HT-29 (cell line): ENCODE measurements around the gene SLC25A27. TPM values are rescaled to one million over a fixed set of nuclear protein-coding genes. Genes with fewer than 3 reads are reported as not detected.
"Not testable (repeated sequence)": the region's sequence is repeated elsewhere in the genome, so short reads cannot be mapped to it uniquely, and the experiment has no call there.

Experiments used
- DNase-seq: peaks from one replicate; pipeline ENCODE4 v3.0.0-alpha.2; 2015; ENCODE audit warnings: low spot score
- total RNA-seq: library from RNA; depleted of rRNA; stranded (reverse); fragments of >200 nt; shearing (Covaris generic); gene quantifications from 2 replicates; pipeline ENCODE4 v1.2.3, GENCODE V29; 2014; rRNA removed

SLC25A27 gene, protein sequence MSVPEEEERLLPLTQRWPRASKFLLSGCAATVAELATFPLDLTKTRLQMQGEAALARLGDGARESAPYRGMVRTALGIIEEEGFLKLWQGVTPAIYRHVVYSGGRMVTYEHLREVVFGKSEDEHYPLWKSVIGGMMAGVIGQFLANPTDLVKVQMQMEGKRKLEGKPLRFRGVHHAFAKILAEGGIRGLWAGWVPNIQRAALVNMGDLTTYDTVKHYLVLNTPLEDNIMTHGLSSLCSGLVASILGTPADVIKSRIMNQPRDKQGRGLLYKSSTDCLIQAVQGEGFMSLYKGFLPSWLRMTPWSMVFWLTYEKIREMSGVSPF
- total RNA-seq: 4.6 and 5.8 TPM in 2 replicates

DNA sequence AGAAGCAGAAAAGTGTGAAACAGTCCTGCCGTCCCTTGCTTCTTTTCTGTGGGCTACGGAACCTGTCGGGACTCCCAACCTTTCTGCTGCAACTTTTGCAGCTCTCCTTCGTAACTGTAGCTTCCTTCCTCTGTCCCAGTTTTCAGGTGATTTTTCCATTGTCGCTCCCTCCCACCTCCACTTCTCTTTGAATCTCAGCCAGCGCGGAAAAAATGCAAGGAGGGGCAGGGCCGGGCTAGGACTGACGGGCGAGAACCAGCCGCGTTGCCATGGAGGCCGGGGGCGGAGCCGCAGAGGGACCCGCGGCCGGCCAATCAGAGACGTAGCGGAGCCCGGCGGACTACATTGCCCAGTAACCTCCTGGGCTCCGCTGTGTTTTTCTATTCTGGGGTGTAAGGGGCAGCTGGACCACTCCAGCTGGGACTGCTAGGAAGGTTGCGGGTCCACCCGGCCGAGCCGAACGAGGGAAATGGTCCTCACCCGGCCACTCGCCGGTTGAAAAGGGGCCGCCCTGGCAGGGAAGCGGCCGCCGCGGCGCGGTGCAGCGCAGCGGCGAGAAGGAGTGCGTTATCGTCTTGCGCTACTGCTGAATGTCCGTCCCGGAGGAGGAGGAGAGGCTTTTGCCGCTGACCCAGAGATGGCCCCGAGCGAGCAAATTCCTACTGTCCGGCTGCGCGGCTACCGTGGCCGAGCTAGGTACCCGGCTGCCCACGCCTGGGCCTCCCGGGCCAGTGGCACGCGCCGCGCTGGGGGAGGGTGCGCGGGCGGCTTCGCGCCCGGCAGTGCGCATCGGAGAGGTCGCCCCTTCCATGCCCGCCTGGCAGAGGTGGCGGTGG lies at the start of gene SLC25A27, which contains the start of gene CYP39A1:
Gene SLC25A27 (plus strand): TSS at position 373 of the 836 bp plus-strand sequence. CDS start 218 bp downstream, at position 591.
Gene CYP39A1 (minus strand): TSS at position 216 of the 836 bp plus-strand sequence. CDS start 236 bp downstream, outside the sequence.
- peak; percentile 96 for DNase-seq

DNA sequence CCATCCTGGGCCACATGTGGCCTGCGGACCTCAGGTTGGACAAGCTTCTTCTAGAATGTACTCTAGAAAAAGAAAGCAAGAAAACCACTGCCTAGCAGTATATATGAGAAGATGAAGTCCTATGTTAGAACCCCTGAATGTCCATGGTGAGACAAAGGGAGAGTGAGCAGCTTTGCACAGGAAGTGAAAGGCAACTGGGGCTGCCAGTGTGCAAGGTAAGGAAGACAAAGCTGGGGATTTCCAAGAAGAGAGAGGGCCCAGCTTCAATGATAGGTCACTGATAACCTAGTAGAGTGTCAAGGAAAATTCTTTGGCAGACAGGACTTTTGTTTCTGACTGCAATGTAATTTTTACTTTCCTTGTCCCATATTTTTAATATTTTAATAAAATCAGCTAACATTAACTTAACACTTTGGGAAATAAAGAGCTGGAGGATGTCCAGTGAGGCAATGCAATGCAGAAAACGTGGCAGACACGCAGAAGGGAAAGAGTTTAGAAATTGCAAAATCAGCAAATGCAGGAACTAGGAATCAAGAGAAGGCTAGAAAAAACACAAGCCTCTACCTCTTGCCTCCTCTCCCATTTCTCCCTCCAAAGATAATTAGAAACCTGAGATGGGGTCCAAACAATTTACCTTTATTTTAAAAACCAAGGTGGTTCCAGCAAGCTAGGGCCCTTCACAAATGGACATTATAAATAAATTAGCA lies 47.5 kb upstream of the SLC25A27 start:
- no peak for DNase-seq

DNA sequence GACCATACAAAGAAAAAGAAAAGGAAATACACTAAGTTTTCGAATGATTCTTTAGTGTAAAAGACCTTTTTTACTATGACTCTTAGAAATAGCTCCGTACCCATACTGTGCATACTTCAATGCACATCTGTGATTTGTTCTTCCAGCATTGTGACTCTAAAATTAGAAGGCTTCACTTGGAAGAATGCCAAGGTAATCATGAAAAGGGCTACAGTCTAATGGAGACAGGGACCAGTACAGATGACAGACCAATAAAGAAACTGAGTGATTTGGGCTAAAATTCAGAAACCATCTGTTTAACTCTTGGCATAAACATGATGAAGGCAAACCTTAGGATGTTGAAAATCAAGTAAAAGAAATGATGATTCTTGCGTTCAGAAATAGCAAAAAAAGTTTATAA lies 46.4 kb upstream of the SLC25A27 start:
- DNase-seq: no peak

DNA sequence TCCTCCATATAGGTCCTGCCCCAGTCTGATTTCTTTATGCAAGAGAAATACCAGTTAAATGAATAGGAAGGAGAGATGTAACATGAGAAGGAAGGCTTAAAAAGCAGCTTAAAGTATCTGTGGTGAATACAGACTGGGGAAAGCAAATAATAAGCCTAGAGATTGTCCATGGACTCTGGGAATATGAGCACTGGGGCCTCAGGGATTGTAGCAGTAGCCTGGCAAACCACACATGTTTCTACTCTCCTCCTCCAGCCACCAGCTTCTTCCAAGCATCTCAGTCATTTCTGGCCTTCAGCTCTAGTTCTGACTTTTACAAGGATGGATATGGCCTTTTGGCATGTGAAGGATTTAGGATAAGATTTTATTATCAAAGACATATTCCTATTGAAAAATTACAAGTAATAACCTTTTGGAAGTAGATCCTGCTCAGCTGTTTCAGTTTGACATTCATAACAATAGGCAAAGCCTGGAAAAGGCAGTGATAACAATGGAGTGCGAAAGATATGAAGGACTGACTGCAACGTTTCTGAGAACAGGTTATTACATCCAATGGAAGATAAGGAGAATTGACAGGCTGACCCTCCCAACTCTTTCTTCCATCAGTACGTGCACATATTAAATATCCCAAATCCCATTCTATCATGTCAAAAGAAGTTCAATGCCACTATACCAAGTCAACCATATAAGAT lies 41.8 kb upstream of the SLC25A27 start:
- DNase-seq: no peak

DNA sequence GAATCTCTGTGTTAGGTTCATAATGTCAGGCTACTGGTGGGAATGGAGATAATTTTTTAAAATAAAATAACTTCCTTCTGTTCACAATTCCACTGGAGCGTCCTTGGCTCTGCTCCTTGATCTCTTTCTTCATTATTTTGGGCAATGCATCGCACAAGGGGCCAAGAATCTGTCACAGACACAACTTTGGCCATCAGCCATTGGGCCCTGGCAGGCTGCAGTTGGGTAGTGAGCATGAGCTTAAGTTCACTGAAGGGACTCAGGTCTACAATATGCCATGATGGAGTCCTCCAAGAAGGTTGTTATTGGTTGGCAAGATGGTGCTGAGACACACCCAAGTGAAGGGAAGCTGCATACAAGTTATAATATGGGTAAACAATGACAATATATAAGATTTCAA lies 40.1 kb upstream of the SLC25A27 start:
- no peak for DNase-seq

DNA sequence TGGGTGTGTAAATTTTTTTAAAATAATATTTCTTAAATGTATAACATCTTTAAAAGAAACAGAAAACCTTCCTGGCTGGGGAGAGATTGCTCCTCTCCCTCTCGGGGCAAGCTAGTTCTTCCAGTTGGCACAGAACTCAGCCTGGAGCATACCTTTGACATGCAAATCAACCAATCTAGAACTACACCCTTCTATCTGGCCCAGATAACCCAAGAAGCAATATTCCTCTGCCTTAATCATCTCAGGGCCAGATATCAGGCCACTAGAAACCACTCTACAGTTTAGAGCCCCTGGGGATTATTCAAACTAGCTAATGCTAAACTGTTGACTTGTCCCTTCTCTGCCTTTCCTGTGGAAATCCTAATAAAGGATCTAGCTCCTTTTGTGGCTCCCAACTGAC lies 34.0 kb upstream of the SLC25A27 start:
- DNase-seq: no peak

DNA sequence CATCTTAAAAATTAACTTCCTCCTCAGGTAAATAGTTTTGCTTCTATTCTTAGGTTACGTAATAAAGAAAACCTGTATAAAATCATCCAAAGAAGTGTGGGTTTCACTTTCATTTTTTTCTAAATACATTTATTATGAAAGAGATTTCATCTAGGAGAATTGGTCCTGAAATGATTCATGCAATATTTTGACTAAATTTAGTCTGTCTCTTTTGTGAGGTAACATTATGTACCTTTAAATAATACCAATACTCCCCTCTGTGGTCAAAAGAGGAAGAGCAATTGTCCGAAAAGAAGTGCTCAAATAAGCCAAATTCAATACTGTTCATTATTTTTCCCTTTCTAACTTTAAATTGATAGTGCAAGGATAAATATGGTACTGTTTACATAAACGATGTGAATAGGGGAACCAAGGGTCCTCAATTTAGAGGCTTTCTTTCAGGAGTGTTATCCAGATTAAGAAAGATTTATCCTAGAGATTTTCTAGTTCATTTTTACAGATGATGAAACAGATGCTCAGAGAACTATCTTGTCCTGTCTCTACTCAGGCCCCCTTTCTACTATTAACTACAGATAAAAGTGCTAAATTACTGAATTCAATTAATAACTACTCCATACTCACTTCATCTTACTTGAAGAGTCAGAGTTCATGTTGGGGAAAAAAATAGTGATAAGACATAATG lies 26.4 kb upstream of the SLC25A27 start:
- peak; percentile 55 for DNase-seq

DNA sequence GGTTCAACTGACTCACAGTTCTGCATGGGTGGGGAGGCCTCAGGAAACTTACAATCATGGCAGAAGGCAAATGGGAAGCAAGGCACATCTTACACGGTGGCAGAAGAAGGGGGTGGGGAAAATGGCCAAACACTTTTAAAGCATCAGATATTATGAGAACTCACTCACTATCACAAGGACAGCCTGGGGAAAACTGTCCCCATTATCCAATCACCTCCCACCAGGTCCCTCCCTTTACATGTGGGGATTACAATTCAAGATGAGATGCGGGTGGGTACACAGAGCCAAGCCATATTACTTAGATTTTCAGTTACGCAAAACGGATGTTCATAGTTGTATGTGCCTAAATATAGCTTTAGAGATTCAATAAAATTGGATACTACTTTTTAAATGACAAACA lies 25.8 kb upstream of the SLC25A27 start:
- no peak for DNase-seq

DNA sequence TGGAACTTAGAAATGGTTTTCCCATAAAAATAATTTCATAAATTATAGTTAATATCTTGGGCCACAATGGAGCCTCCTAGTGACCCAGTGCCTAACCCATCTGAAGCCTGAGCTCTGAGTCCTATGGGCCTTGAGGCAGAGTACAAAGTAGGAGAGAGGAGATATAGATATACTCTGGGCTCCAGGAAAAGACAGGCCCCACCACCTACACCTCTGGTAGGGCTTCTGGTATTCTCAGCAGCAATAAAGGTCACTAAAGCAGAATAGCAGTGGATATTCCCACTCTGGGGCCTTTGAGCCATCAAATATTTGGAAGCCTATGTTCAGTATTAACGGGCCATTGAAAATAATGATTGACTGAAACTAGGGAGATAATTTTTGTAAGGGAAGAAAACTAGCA lies 24.3 kb upstream of the SLC25A27 start:
- DNase-seq: no peak

DNA sequence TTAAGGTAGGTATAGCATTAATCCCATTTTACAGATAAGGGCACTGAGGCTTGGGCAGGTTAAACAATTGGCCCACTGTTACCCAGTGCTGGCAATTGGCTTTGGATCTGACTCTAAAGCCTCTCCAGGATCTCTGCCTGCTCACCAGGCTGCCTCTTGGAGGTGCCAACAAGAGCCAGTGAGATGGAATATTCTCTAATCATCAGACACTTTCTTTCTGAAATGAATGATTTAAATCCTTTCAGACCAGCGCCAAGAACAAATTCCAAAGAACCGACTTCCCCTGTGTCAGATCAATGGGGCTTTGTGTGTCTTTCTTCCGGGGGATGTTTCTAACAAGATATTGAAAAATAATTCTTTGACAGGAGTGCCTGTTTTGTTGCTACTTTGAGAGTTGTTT lies 23.8 kb upstream of the SLC25A27 start:
- DNase-seq: no peak

DNA sequence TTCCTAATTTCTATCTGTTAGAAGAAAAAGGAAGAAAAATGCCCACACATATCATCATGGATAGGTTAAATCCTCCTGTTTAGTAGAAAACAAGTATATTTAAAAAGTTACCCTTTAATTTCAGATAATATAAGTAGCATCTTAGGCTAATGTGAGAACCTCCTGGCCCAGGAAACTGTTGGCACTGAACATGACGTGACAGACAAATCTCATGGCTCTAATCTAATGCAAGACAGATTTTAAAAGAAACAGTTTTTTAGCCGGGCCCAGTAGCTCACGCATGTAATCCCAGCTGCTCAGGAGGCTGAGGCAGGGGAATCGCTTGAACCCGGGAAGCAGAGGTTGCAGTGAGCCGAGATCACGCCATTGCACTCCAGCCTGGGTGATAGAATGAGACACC lies 23.1 kb upstream of the SLC25A27 start:
- DNase-seq: no peak

DNA sequence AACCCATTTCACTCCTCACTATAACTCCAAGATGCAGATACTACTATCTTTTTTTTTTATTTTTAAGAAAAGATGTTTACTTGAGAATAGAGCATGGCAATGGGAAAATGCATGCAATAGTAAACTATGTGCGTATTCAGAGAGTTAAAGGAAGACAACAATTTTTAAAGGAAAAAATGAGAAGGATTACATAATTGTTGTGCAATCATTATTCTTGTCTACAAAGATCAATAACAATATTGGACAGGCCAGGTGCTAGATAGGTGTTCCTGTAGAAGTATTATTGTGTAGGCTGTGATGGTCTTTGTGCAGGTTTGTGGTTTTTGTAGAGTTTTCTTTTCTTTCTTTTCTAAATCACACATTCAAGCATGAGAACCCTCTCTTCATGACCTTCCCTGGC lies 20.7 kb upstream of the SLC25A27 start:
- DNase-seq: no peak

DNA sequence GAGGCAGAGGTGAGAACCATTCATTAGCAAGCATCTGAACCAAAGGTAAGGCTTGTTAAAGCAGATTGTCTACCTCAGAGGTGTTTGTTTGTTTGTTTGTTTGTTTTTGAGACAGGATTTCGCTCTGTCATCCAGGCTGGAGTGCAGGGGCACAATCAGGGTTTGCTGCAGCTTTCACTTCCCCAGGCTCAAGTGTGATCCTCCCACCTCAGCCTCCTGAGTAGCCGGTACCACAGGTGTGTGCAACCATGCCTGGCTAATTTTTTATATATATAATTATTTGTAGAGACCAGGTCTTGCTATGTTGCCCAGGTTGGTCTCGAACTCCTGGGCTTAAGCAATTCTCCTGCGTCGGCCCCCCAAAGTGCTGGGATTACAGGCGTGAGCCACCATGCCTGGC lies 17.3 kb upstream of the SLC25A27 start:
- DNase-seq: no peak

DNA sequence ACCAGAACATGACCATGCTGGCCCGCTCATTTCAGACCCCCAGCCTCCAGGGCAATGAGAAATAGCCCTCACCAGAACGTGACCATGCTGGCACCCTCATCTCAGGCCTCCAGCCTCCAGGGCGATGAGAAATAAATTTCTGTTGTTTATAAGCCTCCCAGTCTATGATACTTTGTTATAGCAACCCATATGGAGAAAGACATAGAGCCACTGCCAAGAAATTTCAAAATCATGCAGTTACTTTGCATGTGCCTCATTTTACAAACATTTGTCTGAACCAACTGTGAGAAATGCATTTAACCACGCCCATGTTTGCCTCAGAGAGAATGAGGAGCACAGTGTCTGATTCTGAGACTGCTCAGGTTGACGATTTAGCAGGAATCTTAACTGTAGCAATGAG lies 15.6 kb upstream of the SLC25A27 start:
- DNase-seq: no peak

DNA sequence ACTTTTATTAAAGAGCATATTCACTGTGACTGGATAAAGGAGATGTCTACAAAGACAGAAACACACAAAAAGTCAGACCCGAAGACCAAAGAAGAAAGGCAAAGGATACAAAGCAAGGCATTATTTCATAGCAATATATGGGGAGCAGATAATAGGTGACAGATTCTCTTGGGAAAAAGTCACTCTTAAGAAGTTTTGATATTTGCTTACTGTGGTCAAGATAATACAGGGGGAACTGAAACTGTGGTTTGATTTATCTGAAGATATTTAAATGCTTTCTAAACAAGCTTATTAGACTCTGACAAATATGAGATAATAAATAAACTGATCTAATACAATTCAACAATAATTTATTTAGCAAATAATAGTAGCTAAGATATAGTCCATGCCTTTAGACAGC lies 14.8 kb upstream of the SLC25A27 start:
- no peak for DNase-seq

DNA sequence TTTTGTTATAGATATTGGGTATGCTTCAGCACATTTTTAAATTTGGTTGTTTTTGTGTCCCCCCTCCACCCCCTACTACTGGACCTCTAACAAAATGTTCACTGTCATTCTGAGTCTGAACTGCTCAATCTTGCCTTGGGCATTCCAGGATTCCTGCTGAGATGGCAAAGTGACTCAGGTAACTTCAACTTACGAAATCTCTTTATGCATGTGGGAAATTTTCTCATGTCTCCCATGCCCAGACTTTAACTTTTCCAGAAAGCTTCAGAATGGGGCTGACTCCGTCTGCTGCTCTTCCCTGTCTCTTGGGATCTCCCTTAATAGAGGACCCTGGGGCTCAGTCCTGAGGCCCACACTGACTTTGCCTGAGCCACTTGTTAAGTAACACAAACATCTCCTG lies 14.1 kb upstream of the SLC25A27 start:
- DNase-seq: no peak

DNA sequence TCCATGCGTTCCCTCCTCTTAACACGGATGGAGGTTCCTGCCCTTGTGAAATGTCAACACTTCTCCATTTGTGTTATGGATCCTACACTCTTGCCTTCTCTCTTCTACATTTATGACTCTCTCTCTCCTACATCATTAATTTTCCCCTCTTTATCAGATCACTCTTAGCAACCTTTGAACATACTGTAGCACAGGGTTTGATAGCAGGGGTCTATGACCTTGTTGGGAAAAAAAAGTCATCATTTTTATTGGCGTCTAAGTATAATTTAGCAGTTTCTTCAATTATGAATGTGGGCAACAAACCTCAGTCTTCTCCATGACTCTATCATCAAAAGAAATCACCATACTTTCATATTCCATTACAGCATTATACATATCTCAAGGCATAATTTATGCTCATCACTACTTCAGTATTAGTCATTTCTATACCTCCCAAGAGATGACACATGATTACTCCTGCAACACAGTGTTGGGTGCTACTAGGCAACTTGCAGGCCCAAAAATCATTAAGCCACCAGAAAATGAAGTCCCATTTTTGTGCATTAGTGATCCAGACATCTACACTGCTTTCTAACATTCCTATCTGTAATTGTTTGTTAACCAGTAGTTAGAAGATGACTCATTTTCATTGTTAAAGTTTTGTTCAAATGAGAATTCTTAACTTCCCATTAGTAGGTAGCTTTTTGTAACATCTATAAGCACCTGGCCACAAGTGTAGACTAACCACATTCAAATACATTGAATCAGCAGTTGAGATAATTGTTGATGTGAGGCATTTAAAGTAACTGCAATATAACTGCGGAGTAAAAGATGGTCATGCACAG lies 9.6 kb upstream of the SLC25A27 start:
- DNase-seq: no peak

DNA sequence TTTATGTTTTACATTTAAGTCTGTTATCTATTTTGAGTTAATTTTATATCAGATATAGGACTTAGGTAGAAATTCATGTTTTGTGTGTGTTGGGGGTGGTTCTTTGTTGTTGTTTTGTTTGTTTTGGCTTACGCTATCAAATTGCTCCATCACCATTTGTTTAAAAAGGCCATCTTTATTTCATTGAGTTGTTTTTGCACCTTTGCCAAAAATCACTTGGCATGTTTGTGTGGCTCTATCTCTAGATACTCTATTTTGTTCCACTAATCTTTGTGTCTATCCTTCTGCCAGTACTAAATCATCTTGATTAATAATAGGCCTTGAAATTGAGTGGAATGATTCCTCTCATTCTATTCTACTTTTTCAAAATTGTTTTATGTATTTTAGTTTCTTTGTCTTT lies 7.5 kb upstream of the SLC25A27 start:
- no peak for DNase-seq

DNA sequence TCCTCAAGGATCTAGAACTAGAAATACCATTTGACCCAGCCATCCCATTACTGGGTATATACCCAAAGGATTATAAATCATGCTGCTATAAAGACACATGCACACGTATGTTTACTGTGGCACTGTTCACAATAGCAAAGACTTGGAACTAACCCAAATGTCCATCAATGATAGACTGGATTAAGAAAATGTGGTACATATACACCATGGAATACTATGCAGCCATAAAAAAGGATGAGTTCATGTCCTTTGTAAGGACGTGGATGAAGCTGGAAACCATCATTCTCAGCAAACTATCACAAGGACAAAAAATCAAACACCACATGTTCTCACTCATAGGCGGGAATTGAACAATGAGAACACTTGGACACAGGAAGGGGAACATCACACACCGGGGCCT lies 4.7 kb upstream of the SLC25A27 start:
- DNase-seq: not testable (repeated sequence)

DNA sequence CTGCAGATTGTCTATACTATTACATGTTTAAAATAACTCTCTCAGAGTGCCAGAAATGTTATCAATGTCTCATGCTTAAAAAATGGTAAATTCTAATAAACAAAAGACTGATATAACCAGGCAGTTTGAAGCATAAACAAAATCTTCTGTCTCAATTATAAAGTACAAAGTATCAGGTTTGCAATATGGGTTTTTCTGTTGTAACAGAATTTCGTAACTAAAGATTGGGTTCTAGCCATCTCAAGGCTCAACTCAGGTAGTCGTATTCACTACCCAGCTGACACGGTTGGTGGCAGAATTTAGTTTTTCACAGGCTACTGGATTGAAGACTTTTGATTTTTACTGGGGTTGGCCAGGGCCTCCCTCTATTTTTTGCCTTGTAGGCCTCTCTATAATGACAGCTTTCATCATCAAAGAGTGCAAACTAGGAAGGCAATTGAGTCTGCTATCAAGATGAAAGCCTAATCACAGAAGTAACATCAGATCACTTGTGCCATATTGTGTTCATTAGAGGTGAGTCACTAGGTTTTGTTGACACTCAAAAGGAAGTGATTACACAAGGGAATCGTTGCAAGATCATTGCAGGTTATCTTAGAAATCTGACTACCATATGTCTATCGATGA lies 3.8 kb upstream of the SLC25A27 start:
- peak; percentile 66 for DNase-seq
